Neural cell (in vitro differentiated cells): ENCODE data around the gene FNDC11. TPM values are rescaled to one million over a fixed set of nuclear protein-coding genes. Genes with fewer than 3 reads are reported as not detected.

Experiments used
- H2AFZ ChIP-seq: fragments of 200-600, 300-800 bp; sonication (generic), shearing (Covaris generic); 2 replicates; pipeline ENCODE4 v1.6.0; 2014; ENCODE audit warnings: low read depth, mild to moderate bottlenecking, antibody characterized with exemption, low read length, moderate library complexity
- H3F3A ChIP-seq: fragments of 200-600 bp; shearing (Covaris generic); 2 replicates; pipeline ENCODE4 v1.6.1; 2016; ENCODE audit warnings: mild to moderate bottlenecking, moderate library complexity, mixed read lengths, antibody characterized with exemption, low read length; ENCODE audit not compliant: insufficient read depth, poor library complexity, severe bottlenecking
- H3K27ac ChIP-seq: fragments of 200-600, 300-800 bp; sonication (generic), shearing (Covaris generic); 2 replicates; pipeline ENCODE4 v1.5.1; 2014; ENCODE audit warnings: mild to moderate bottlenecking, low read length, moderate library complexity
- H3K27me3 ChIP-seq: fragments of 300-800, 200-600 bp; sonication (generic), shearing (Covaris generic); 2 replicates; pipeline ENCODE4 v1.6.0; 2014; ENCODE audit warnings: mild to moderate bottlenecking, low read depth, low read length, moderate library complexity; ENCODE audit not compliant: insufficient read depth
- H3K36me3 ChIP-seq: fragments of 300-800, 200-600 bp; sonication (generic), shearing (Covaris generic); 2 replicates; pipeline ENCODE4 v1.5.1; 2014; ENCODE audit warnings: mild to moderate bottlenecking, antibody characterized with exemption, low read length, moderate library complexity; ENCODE audit not compliant: insufficient read depth
- H3K4me2 ChIP-seq: fragments of 300-800, 200-600 bp; sonication (generic), shearing (Covaris generic); 2 replicates; pipeline ENCODE4 v1.6.0; 2014; ENCODE audit warnings: mild to moderate bottlenecking, low read length
- H3K4me3 ChIP-seq: fragments of 300-800, 200-600 bp; sonication (generic), shearing (Covaris generic); 2 replicates; pipeline ENCODE4 v1.5.1; 2014; ENCODE audit warnings: mild to moderate bottlenecking, low read length, moderate library complexity
- H3K79me2 ChIP-seq: fragments of 200-600 bp; shearing (Covaris generic); replicated peaks from 2 replicates; pipeline ENCODE4 v1.6.0; 2014; ENCODE audit warnings: mild to moderate bottlenecking, low read length, moderate library complexity; ENCODE audit not compliant: insufficient read depth
- H3K9ac ChIP-seq: fragments of 300-800, 200-600 bp; sonication (generic), shearing (Covaris generic); 2 replicates; pipeline ENCODE4 v1.6.1; 2016; ENCODE audit warnings: mild to moderate bottlenecking, low read length, mixed read lengths
- H3K9me2 ChIP-seq: fragments of 200-600 bp; shearing (Covaris generic); 2 replicates; pipeline ENCODE4 v1.6.1; 2016; ENCODE audit warnings: mild to moderate bottlenecking, low read length, mixed read lengths; ENCODE audit not compliant: insufficient read depth
- H3K9me3 ChIP-seq: fragments of 200-600, 300-800 bp; sonication (generic), shearing (Covaris generic); 2 replicates; pipeline ENCODE4 v1.6.1; 2016; ENCODE audit warnings: mild to moderate bottlenecking, mixed run types, low read length, moderate library complexity, mixed read lengths
- H4K20me1 ChIP-seq: fragments of 200-600 bp; shearing (Covaris generic); 2 replicates; pipeline ENCODE4 v1.6.1; 2016; ENCODE audit warnings: mild to moderate bottlenecking, mixed run types; ENCODE audit not compliant: insufficient read depth
- CTCF ChIP-seq: fragments of 450-650 bp; IDR thresholded peaks from 2 replicates; pipeline ENCODE4 v1.5.1; 2014; ENCODE audit warnings: antibody characterized with exemption, mild to moderate bottlenecking, moderate library complexity; ENCODE audit not compliant: poor library complexity, severe bottlenecking
- EP300 ChIP-seq: fragments of 450-650 bp; conservative IDR thresholded peaks from 2 replicates; pipeline ENCODE4 v1.6.1; 2014; ENCODE audit warnings: antibody characterized with exemption, mild to moderate bottlenecking, moderate library complexity; ENCODE audit not compliant: poor library complexity, severe bottlenecking
- EZH2 ChIP-seq: fragments of 200-600, 300-800 bp; shearing (Covaris generic), sonication (generic); IDR thresholded peaks from 2 replicates; pipeline ENCODE4 v1.6.1; 2014; ENCODE audit warnings: antibody characterized with exemption, low read length, borderline replicate concordance, mild to moderate bottlenecking; ENCODE audit not compliant: insufficient read depth, poor library complexity, severe bottlenecking
- MXI1 ChIP-seq: fragments of 450-650 bp; conservative IDR thresholded peaks from 2 replicates; pipeline ENCODE4 v1.6.1; 2014; ENCODE audit warnings: antibody characterized with exemption, mild to moderate bottlenecking; ENCODE audit not compliant: poor library complexity, severe bottlenecking
- POLR2AphosphoS5 ChIP-seq: IDR thresholded peaks from 2 replicates; pipeline ENCODE4 v1.6.1; 2012
- RAD21 ChIP-seq: fragments of 450-650 bp; conservative IDR thresholded peaks from 2 replicates; pipeline ENCODE4 v1.6.1; 2014; ENCODE audit warnings: antibody characterized with exemption, mild to moderate bottlenecking, moderate library complexity
- REST ChIP-seq: IDR thresholded peaks from 2 replicates; pipeline ENCODE4 v1.6.1; 2012; ENCODE audit warnings: borderline replicate concordance
- SMC3 ChIP-seq: fragments of 450-650 bp; conservative IDR thresholded peaks from 2 replicates; pipeline ENCODE4 v1.6.1; 2014; ENCODE audit warnings: antibody characterized with exemption, mild to moderate bottlenecking, moderate library complexity; ENCODE audit not compliant: poor library complexity
- TAF1 ChIP-seq: IDR thresholded peaks from 2 replicates; pipeline ENCODE4 v1.6.1; 2012; ENCODE audit warnings: low read depth
- polyA plus RNA-seq: library from polyadenylated mRNA; depleted of rRNA; stranded (reverse); fragments of >200 nt; gene quantifications from 2 replicates; pipeline ENCODE4 v1.2.3, GENCODE V29; 2014

FNDC11 gene
- polyA plus RNA-seq, 1 donor from 2014 or later, result 1.9 TPM

DNA sequence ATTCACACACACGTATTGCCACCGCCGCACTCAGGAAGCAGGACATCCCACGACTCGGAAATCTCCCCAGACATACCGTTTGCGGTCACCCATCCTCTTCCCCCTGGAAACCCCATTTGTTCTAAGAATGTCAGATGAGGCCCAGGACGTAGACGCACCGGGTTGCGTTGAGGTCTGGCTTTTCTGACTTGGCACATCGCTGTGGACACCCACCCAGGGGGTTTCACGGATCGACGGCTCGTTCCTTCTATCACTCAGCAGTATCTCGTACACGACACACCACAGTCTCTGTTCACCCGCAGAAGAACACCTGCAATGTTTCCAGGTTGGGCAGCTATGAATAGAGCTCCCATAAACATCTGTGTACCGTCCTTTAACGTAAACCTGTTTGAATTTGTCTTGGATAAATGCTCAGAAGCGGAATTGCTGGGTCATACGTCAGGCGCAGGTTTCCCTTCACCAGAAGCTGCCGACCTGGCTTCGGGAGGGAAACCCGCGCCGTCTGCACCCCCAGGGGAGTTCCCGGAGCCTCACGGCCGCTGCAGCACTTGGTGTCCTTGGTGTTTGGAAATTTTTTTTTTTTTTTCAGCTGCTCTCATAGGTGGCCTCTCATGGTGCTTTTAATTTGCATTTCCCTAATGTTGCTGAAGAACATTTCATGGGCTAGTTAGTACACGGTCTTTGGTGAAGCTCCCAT lies 45.7 kb upstream of the FNDC11 start:
- Histone ChIP-seq H3K27ac (no peak overlapping the region), H2AFZ (no peak overlapping the region), H3K27me3 (no peaks in the 10 kb centered on the region), H3F3A (no peaks in the 10 kb centered on the region), H3K9me3 (peaks cover 9% of the 10 kb centered on the region), H3K36me3 (no peaks in the 10 kb centered on the region), H3K9ac (no peak overlapping the region), H3K4me2 (no peak overlapping the region), H3K79me2 (no peaks in the 10 kb centered on the region), H3K4me3 (no peak overlapping the region), H3K9me2 (no peaks in the 10 kb centered on the region), H4K20me1 (no peaks in the 10 kb centered on the region)
- TF ChIP-seq CTCF (no peak), EZH2 (no peak), RAD21 (no peak), TAF1 (no peak), REST (no peak), SMC3 (no peak), POLR2AphosphoS5 (no peak), EP300 (no peak), MXI1 (no peak)

- no peaks in the 10 kb centered on the region for H3K36me3 ChIP-seq
- H3K4me2 ChIP-seq, result no peak overlapping the region
Observed at GRCh38 chr20:63509088-63509564, 44.8 kb upstream of the FNDC11 start.

More at GRCh38 chr20:63509088-63509564, 44.8 kb upstream of the FNDC11 start:
- Histone ChIP-seq H3K79me2 (no peaks in the 10 kb centered on the region), H3K9me3 (peaks cover 9% of the 10 kb centered on the region), H3K9ac (no peak overlapping the region), H4K20me1 (no peaks in the 10 kb centered on the region), H3K27me3 (no peaks in the 10 kb centered on the region), H3K27ac (no peak overlapping the region), H3K4me3 (no peak overlapping the region), H3F3A (no peaks in the 10 kb centered on the region), H3K9me2 (no peaks in the 10 kb centered on the region), H2AFZ (no peak overlapping the region)
- TF ChIP-seq EZH2 (no peak), TAF1 (no peak), RAD21 (no peak), REST (no peak), SMC3 (no peak), MXI1 (no peak), CTCF (no peak), POLR2AphosphoS5 (no peak), EP300 (no peak)
